Measurements from ENCODE around the gene UCKL1.

Gene UCKL1

DNA sequence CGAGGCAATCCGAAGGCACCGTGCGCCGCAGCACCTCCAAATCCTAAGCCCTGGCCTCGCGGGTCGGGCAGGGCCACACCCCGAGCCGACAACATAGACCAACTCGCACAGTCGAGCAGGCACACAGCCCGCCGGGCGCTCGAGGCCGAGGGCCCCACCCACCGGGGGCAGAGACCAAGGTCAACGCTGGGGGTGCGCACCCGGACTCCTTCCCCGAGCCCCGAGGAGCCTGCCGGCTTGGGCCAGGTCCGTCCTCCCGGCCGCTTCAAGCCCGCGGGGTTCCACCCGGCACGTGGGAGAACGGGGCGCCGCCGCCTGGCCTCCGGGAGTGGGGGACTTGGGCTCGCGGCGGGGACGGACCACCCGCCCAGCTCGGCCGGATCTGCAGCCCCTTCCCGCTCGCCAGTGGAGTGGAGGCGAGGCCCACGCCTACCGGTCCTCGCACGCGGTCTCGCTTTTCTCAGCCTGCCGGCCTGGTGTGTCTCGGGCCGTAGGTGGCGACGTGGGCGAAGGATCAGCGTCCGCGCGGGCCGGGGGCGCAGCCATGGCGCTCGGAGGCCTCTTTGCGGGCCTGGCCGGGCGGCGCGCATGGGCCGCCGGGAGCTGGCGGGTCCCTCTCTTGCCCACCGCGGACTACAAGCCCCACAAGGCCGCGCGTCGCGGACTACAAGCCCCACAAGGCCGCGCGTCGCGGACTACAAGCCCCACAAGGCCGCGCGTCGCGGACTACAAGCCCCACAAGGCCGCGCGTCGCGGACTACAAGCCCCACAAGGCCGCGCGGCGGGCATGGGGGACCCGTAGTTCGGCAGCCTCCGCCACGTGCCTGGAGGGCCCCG, at the start of gene UCKL1:
TSS of gene UCKL1 (minus strand) at position 590 of the 837 bp plus-strand sequence. CDS start at position 546, 44 bp downstream.
- peak; percentile 87 for DNase-seq
- peak within 1 kb of the TSS; percentile 91 for H3K27ac Mint-ChIP-seq

DNA sequence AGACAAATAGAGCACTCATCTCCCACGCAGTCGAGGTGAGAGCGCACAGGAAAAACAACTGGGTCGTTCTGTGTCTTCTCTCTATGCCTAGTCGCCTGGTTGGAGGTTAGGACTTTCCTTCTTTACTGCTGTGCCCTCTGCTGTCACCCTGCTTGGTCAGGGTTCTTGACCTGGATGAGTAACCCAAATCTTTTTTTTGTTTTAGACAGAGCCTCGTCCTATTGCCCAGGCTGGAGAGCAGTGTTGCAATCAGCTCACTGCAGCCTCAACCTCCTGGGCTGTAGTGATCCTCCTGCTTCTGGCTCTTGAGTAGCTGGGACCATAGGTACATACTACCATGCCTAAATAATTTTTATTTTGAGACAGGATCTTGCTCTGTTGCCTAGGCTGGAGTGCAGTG, 49.2 kb upstream of the UCKL1 start:
- DNase-seq (no peak), ATAC-seq (replicated peaks) (no peak)
- no peak overlapping the region for H3K27ac Mint-ChIP-seq
- H3K4me3 Mint-ChIP-seq: no peak overlapping the region
- H3K27me3 Mint-ChIP-seq: no peaks in the 10 kb centered on the region
- H3K4me1 Mint-ChIP-seq: peaks cover 5 to 12% of the 10 kb centered on the region in 2 donors
- H3K9me3 Mint-ChIP-seq: peaks cover 0 to 1% of the 10 kb centered on the region in 2 donors
- peaks cover 37 to 54% of the 10 kb centered on the region in 2 donors for H3K36me3 Mint-ChIP-seq

More for the DNA sequence above, at the start of gene UCKL1:
- ATAC-seq (replicated peaks): peak; percentile 83 to 85
- Mint-ChIP-seq H3K27me3 (no peaks in the 10 kb centered on the region), H3K4me3 (peak within 1 kb of the TSS; percentile 89 to 92), H3K4me1 (peaks cover 36 to 56% of the 10 kb centered on the region in 2 donors), H3K9me3 (no peaks in the 10 kb centered on the region), H3K36me3 (peaks cover 9 to 17% of the 10 kb centered on the region in 2 donors)

GRCh38 chr20:64003960-64004725, 47.9 kb upstream of the UCKL1 start:
- Mint-ChIP-seq H3K27ac (no peak overlapping the region), H3K36me3 (peaks cover 35 to 55% of the 10 kb centered on the region in 2 donors)
- ATAC-seq (replicated peaks): no peak

GRCh38 chr20:64001607-64002011, 45.4 kb upstream of the UCKL1 start:
- Mint-ChIP-seq H3K27me3 (no peaks in the 10 kb centered on the region), H3K27ac (no peak overlapping the region), H3K9me3 (no peaks in the 10 kb centered on the region), H3K36me3 (peaks cover 38 to 49% of the 10 kb centered on the region in 2 donors), H3K4me3 (no peak overlapping the region), H3K4me1 (peaks cover 5 to 10% of the 10 kb centered on the region in 2 donors)
- DNase-seq: no peak
- no peak for ATAC-seq (replicated peaks)

More at GRCh38 chr20:64003960-64004725, 47.9 kb upstream of the UCKL1 start:
- Mint-ChIP-seq H3K4me1 (peaks cover 5 to 12% of the 10 kb centered on the region in 2 donors), H3K9me3 (peaks cover 0 to 1% of the 10 kb centered on the region in 2 donors), H3K4me3 (no peak overlapping the region), H3K27me3 (no peaks in the 10 kb centered on the region)
- DNase-seq: no peak

GRCh38 chr20:64000906-64001305, 44.7 kb upstream of the UCKL1 start:
- Mint-ChIP-seq H3K27ac (no peak overlapping the region), H3K27me3 (no peaks in the 10 kb centered on the region), H3K9me3 (no peaks in the 10 kb centered on the region), H3K4me1 (peaks cover 5 to 9% of the 10 kb centered on the region in 2 donors), H3K36me3 (peaks cover 38 to 47% of the 10 kb centered on the region in 2 donors), H3K4me3 (no peak overlapping the region)
- DNase-seq: no peak
- ATAC-seq (replicated peaks): no peak

DNA sequence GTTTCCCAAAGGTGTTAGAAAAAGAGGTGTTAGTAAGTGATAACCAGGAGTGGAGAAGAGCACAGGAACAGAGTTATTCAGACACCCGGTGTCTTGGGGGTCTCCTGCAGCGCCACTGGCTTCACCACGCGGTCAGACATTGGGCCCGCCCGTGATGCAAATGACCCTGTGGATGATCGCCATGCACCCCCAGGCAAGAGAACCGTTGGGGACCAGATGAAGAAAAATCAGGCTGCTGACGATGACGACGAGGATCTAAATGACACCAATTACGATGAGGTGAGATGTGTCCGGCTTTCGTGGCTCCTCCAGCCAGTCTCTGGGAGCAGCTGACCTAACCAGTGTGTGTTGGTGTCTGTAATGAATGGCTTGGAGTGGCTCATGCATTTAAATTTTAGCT, 26.7 kb upstream of the UCKL1 start:
- Mint-ChIP-seq H3K36me3 (peaks cover 28 to 40% of the 10 kb centered on the region in 2 donors), H3K27ac (peak overlapping the region; percentile 43), H3K4me1 (peaks cover 36 to 52% of the 10 kb centered on the region in 2 donors), H3K9me3 (no peaks in the 10 kb centered on the region), H3K27me3 (no peaks in the 10 kb centered on the region), H3K4me3 (peak overlapping the region in 1 of 2 donors; percentile 26)
- no peak for ATAC-seq (replicated peaks)
- no peak for DNase-seq

GRCh38 chr20:63980806-63981728, 24.9 kb upstream of the UCKL1 start, which contains the start of gene PRPF6:
PRPF6 (plus strand) TSS chr20:63981132; CDS start chr20:63981246, 114 bp downstream.
- Mint-ChIP-seq H3K4me1 (peaks cover 48 to 71% of the 10 kb centered on the region in 2 donors), H3K9me3 (no peaks in the 10 kb centered on the region), H3K4me3 (peak within 1 kb of the TSS; percentile 89 to 91), H3K36me3 (peaks cover 29 to 44% of the 10 kb centered on the region in 2 donors), H3K27ac (peak within 1 kb of the TSS; percentile 96), H3K27me3 (no peaks in the 10 kb centered on the region)
- ATAC-seq (replicated peaks) (peak; percentile 65 to 79), DNase-seq (peak; percentile 93)

DNA sequence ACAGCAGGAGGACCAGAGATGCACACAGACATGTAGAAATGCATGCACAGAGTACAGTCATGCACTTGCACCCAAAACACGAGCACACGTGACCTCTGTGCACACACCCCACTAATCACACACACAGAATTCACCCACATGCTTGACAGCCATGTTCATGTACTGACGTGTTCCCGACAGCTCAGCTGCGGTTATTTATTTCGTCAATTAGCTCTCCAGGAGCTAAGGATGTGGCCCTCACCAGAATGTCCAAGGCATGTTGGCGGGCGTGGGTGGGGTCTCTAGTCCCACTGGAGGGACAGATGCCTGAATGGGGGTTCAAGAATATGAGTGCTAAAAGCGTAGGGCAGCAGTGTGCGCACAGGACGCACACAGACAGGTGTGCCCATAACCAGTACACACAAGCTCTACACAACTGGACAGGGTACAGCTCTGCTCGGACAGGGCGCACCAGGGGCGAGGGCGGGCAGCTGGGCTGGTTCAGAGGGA, 24.1 kb upstream of the UCKL1 start:
- no peak for DNase-seq
- Mint-ChIP-seq H3K36me3 (peaks cover 27 to 40% of the 10 kb centered on the region in 2 donors), H3K4me1 (peaks cover 48 to 74% of the 10 kb centered on the region in 2 donors), H3K27ac (peak overlapping the region; percentile 96), H3K9me3 (no peaks in the 10 kb centered on the region), H3K4me3 (peak overlapping the region; percentile 89 to 91), H3K27me3 (no peaks in the 10 kb centered on the region)
- ATAC-seq (replicated peaks): peak; percentile 22 to 27

DNA sequence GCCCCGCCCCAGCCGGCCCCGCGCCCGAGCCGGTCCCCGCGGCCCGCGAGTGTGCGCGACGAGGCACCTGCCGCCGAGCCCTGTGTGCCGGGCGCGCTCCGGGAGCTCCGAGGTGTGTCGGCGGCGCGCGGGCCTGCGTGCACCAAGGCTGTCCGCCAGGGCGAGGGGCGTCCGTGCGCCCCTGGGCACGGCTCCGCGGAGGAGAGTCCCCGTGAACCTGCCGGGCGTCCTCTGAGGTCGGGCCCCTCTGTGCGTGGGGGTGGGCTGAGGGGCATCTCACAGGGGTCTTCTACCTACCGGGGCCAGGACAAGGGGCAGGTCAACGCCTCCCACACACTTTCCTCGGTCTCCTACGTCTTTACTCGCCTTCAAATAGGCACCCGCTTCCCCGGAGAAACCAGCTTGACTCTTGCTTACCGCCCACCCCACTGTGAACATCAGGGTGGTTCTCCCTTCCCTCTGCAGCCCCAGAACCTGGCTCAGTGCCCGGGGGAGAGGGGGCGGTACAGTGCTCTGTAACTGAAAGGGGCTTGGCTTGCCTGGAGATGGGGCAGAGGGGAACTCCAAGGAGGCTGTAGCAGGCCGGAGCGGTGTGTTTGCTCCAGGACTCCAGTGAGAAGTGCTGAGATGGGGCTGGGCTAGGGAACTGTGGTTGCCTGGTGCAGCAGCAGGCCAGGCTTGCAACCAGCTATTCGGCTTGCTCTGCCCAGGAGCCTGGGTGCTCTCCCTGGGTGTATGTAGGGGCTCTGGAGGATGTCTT, 23.5 kb upstream of the UCKL1 start, which contains the start of gene SAMD10:
TSS of gene SAMD10 (minus strand) at position 86 of the 760 bp plus-strand sequence. CDS start 175 bp downstream, outside the sequence.
- H3K27ac Mint-ChIP-seq: peak within 1 kb of the TSS; percentile 96
- H3K36me3 Mint-ChIP-seq: peaks cover 27 to 40% of the 10 kb centered on the region in 2 donors
- ATAC-seq (replicated peaks) (peak; percentile 71), DNase-seq (peak; percentile 87)
- peaks cover 47 to 71% of the 10 kb centered on the region in 2 donors for H3K4me1 Mint-ChIP-seq
- H3K9me3 Mint-ChIP-seq: no peaks in the 10 kb centered on the region
- H3K27me3 Mint-ChIP-seq: no peaks in the 10 kb centered on the region
- peak within 1 kb of the TSS; percentile 89 to 91 for H3K4me3 Mint-ChIP-seq

DNA sequence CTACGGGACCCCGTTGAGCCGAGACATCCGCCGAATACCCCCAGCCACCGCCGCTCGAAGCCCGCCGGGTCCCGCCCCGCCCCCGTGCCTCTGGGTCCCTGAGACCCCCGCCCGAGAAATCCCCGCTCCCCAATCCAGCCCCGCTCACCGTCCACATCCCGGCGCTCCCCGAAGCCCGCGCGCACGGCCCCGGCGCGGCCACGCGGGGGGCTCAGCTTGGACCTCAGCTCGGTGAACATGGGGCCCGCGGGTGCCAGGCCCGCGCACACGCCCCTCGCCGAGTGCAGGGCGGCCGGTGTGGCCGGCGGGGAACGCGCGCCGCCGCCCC, 23.0 kb upstream of the UCKL1 start:
- Mint-ChIP-seq H3K36me3 (peaks cover 26 to 37% of the 10 kb centered on the region in 2 donors), H3K4me3 (peak overlapping the region; percentile 82 to 89), H3K4me1 (peaks cover 43 to 68% of the 10 kb centered on the region in 2 donors), H3K9me3 (no peaks in the 10 kb centered on the region), H3K27ac (peak overlapping the region; percentile 86), H3K27me3 (no peaks in the 10 kb centered on the region)
- DNase-seq (no peak), ATAC-seq (replicated peaks) (no peak)

GRCh38 chr20:63978319-63979228, 22.4 kb upstream of the UCKL1 start:
- peak overlapping the region; percentile 86 for H3K27ac Mint-ChIP-seq
- no peaks in the 10 kb centered on the region for H3K27me3 Mint-ChIP-seq
- ATAC-seq (replicated peaks) (peak; percentile 27 to 36), DNase-seq (peak; percentile 75)
- H3K36me3 Mint-ChIP-seq: peaks cover 29 to 40% of the 10 kb centered on the region in 2 donors
- H3K9me3 Mint-ChIP-seq: no peaks in the 10 kb centered on the region
- H3K4me1 Mint-ChIP-seq: peaks cover 47 to 74% of the 10 kb centered on the region in 2 donors
- peak overlapping the region; percentile 82 to 89 for H3K4me3 Mint-ChIP-seq

- Mint-ChIP-seq H3K27me3 (no peaks in the 10 kb centered on the region), H3K4me3 (peak overlapping the region; percentile 82 to 89), H3K4me1 (peaks cover 44 to 72% of the 10 kb centered on the region in 2 donors), H3K27ac (peak overlapping the region; percentile 86), H3K36me3 (peaks cover 25 to 37% of the 10 kb centered on the region in 2 donors), H3K9me3 (no peaks in the 10 kb centered on the region)
- DNase-seq (no peak), ATAC-seq (replicated peaks) (no peak)
Measured at GRCh38 chr20:63977739-63978276, 21.6 kb upstream of the UCKL1 start.

Data from stimulated activated naive B cell treated with anti-CD40 and anti-IgM and Interleukin-4, amounts not matched to agents 10 μg/mL and 1 μg/mL and 100 μg/mL, for 72 hours (primary cell).